OCI-LY3 (cell line): ENCODE data around the gene GLCE.

Experiments
- H2AFZ ChIP-seq: fragments of 200-600, 300-600 bp; shearing (Covaris generic); 2 replicates; pipeline ENCODE4 v1.6.0; 2014; ENCODE audit warnings: antibody characterized with exemption, low read depth, low read length
- H3K27ac ChIP-seq: fragments of 200-600, 300-600 bp; sonication (generic); 2 replicates; pipeline ENCODE4 v1.5.1; 2014; ENCODE audit warnings: mild to moderate bottlenecking, low read length, moderate library complexity, mixed read lengths
- H3K27me3 ChIP-seq: fragments of 200-600, 300-600 bp; sonication (generic); 2 replicates; pipeline ENCODE4 v1.6.1; 2014; ENCODE audit warnings: low read depth, low read length, mixed read lengths
- H3K36me3 ChIP-seq: fragments of 200-600, 300-600 bp; sonication (generic); replicated peaks from 2 replicates; pipeline ENCODE3; 2014; ENCODE audit warnings: low read depth, low read length, mixed read lengths
- H3K4me1 ChIP-seq: fragments of 300-600, 200-600 bp; sonication (generic); 2 replicates; pipeline ENCODE4 v1.6.1; 2014; ENCODE audit warnings: low read length, mixed read lengths
- H3K4me2 ChIP-seq: fragments of 200-600, 300-600 bp; sonication (generic); 2 replicates; pipeline ENCODE4 v1.6.1; 2014; ENCODE audit warnings: low read length, mixed read lengths
- H3K4me3 ChIP-seq: fragments of 300-600, 200-600 bp; sonication (generic); 2 replicates; pipeline ENCODE4 v1.5.1; 2014; ENCODE audit warnings: antibody characterized with exemption, mild to moderate bottlenecking, low read length, moderate library complexity
- H3K79me2 ChIP-seq: fragments of 300-600, 200-600 bp; shearing (Covaris generic); 2 replicates; pipeline ENCODE4 v1.6.1; 2014; ENCODE audit warnings: mild to moderate bottlenecking, low read length, mixed read lengths
- H3K9ac ChIP-seq: fragments of 300-600, 200-600 bp; shearing (Covaris generic); 2 replicates; pipeline ENCODE4 v1.6.0; 2014; ENCODE audit warnings: mild to moderate bottlenecking, low read length, moderate library complexity
- H3K9me3 ChIP-seq: fragments of 200-600, 300-600 bp; shearing (Covaris generic); 2 replicates; pipeline ENCODE4 v1.6.1; 2014; ENCODE audit warnings: low read length, mixed read lengths; ENCODE audit not compliant: insufficient read depth
- H4K20me1 ChIP-seq: fragments of 200-600, 300-600 bp; sonication (generic); 2 replicates; pipeline ENCODE4 v1.6.1; 2016; ENCODE audit warnings: low read length, mixed read lengths; ENCODE audit not compliant: insufficient read depth
- CTCF ChIP-seq: fragments of 200-600, 300-600 bp; sonication (generic); IDR thresholded peaks from 2 replicates; pipeline ENCODE4 v1.5.1; 2014; ENCODE audit warnings: antibody characterized with exemption, low read length, low read depth
- EZH2phosphoT487 ChIP-seq: fragments of 200-600 bp; shearing (Covaris generic); IDR thresholded peaks from 2 replicates; pipeline ENCODE4 v1.6.1; 2018; ENCODE audit warnings: antibody characterized with exemption, mixed run types, low read depth

The GLCE gene

GRCh38 chr15:69120732-69121131 lies 39.7 kb upstream of the GLCE start:
- H3K79me2 ChIP-seq: no peaks in the 10 kb centered on the region
- no peak overlapping the region for H2AFZ ChIP-seq
- no peak overlapping the region for H3K27ac ChIP-seq
- H3K9me3 ChIP-seq: no peaks in the 10 kb centered on the region
- no peak overlapping the region for H3K4me2 ChIP-seq
- no peaks in the 10 kb centered on the region for H3K36me3 ChIP-seq
- no peak overlapping the region for H3K4me3 ChIP-seq
- no peaks in the 10 kb centered on the region for H3K4me1 ChIP-seq
- H3K9ac ChIP-seq: no peak overlapping the region
- H4K20me1 ChIP-seq: no peaks in the 10 kb centered on the region
- H3K27me3 ChIP-seq: peaks cover 43% of the 10 kb centered on the region
- TF ChIP-seq EZH2phosphoT487: no peak
- no peak for TF ChIP-seq CTCF

- Histone ChIP-seq H3K9me3 (no peaks in the 10 kb centered on the region), H3K27me3 (peaks cover 39% of the 10 kb centered on the region), H3K36me3 (no peaks in the 10 kb centered on the region), H2AFZ (no peak overlapping the region), H3K4me1 (no peaks in the 10 kb centered on the region), H3K4me2 (no peak overlapping the region), H3K27ac (no peak overlapping the region), H3K79me2 (no peaks in the 10 kb centered on the region), H3K9ac (no peak overlapping the region), H4K20me1 (no peaks in the 10 kb centered on the region), H3K4me3 (no peak overlapping the region)
- TF ChIP-seq EZH2phosphoT487 (no peak), CTCF (no peak)
Observed at GRCh38 chr15:69121198-69121828, 39.1 kb upstream of the GLCE start.

- 0 out of 2 replicates have a peak, but pooled peaks cover 4% of the 10 kb centered on the region for H3K27me3 ChIP-seq
- H3K79me2 ChIP-seq: no peaks in the 10 kb centered on the region
- H2AFZ ChIP-seq: no peak overlapping the region
- no peaks in the 10 kb centered on the region for H3K36me3 ChIP-seq
- H3K9ac ChIP-seq: no peak overlapping the region
- no peak overlapping the region for H3K4me2 ChIP-seq
- H4K20me1 ChIP-seq: no peaks in the 10 kb centered on the region
- TF ChIP-seq CTCF (no peak), EZH2phosphoT487 (no peak)
- no peaks in the 10 kb centered on the region for H3K4me1 ChIP-seq
- H3K4me3 ChIP-seq: no peak overlapping the region
- no peak overlapping the region for H3K27ac ChIP-seq
- H3K9me3 ChIP-seq: no peaks in the 10 kb centered on the region
Observed at GRCh38 chr15:69125236-69125635, 35.2 kb upstream of the GLCE start.

- Histone ChIP-seq H3K4me1 (no peaks in the 10 kb centered on the region), H3K79me2 (no peaks in the 10 kb centered on the region), H3K27me3 (no peaks in the 10 kb centered on the region), H3K9ac (no peak overlapping the region), H3K4me2 (no peak overlapping the region), H3K4me3 (no peak overlapping the region), H3K9me3 (no peaks in the 10 kb centered on the region), H2AFZ (no peak overlapping the region), H4K20me1 (no peaks in the 10 kb centered on the region), H3K36me3 (no peaks in the 10 kb centered on the region), H3K27ac (no peak overlapping the region)
- TF ChIP-seq EZH2phosphoT487 (no peak), CTCF (no peak)
Observed at GRCh38 chr15:69126054-69126469, 34.4 kb upstream of the GLCE start.
